Measurements from ENCODE around the gene TAOK1.

- TF ChIP-seq CTCF (conservative IDR thresholded peaks at IDR 0.05; ENCODE audit: low read depth, low read length) (no peak), EZH2 (IDR thresholded peaks at IDR 0.05; ENCODE audit: borderline replicate concordance, low read depth, low read length, poor library complexity, severe bottlenecking) (no peak)
Measured at GRCh38 chr17:29390851-29391631, 878 bp downstream of the TAOK1 start.
